ENCODE data around the gene DISP2.

- TF ChIP-seq, protein P1, sequence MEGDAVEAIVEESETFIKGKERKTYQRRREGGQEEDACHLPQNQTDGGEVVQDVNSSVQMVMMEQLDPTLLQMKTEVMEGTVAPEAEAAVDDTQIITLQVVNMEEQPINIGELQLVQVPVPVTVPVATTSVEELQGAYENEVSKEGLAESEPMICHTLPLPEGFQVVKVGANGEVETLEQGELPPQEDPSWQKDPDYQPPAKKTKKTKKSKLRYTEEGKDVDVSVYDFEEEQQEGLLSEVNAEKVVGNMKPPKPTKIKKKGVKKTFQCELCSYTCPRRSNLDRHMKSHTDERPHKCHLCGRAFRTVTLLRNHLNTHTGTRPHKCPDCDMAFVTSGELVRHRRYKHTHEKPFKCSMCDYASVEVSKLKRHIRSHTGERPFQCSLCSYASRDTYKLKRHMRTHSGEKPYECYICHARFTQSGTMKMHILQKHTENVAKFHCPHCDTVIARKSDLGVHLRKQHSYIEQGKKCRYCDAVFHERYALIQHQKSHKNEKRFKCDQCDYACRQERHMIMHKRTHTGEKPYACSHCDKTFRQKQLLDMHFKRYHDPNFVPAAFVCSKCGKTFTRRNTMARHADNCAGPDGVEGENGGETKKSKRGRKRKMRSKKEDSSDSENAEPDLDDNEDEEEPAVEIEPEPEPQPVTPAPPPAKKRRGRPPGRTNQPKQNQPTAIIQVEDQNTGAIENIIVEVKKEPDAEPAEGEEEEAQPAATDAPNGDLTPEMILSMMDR (IDR thresholded peaks at IDR 0.05) = no peak
- TF ChIP-seq POLR2A (IDR thresholded peaks at IDR 0.05) = no peak
Measured at GRCh38 chr15:40388941-40389823, 31.2 kb downstream of the DISP2 start.
